Right ventricle myocardium inferior (tissue), 1 donor: Measurements from ENCODE around the gene SEMA6B. TPM values are rescaled to one million over a fixed set of nuclear protein-coding genes. Genes with fewer than 3 reads are reported as not detected.
"Not testable (repeated sequence)": the region's sequence is repeated elsewhere in the genome, so short reads cannot be mapped to it uniquely, and the experiment has no call there.

Experiments used
- ATAC-seq: fragments of 200-7000 bp; cut with Tn5 transposase; one replicate; pipeline ENCODE4 v1.9.1; 2020; ENCODE audit warnings: mild to moderate bottlenecking, moderate library complexity
- DNase-seq: peaks from one replicate; pipeline ENCODE4 v3.0.0; 2021; ENCODE audit errors: missing footprints
- intact Hi-C: fragments of 100-400 bp; cut with DNase I; formaldehyde crosslinking; loops from one replicate; pipeline ENCODE4 v1.11.0; 2022
- total RNA-seq: library from RNA; stranded (reverse); fragmentation: NEBNext Ultra II Directional; extraction: Animal tissue kit (Norgen Biotek cat#: 25700); gene quantifications from one replicate; pipeline ENCODE4 v1.2.1, GENCODE V29; 2021
- donor health status: DM: no; HTN: yes; CAD: no; lungs with severe emphysema.

Gene SEMA6B
- total RNA-seq, 1 donor from 2014 or later: 16.7 TPM

GRCh38 chr19:4576016-4576933 is 16.8 kb upstream of the SEMA6B start:
- intact Hi-C loops: loop anchor here (1.0 kb wide), 1 partner anchor 60 kb away; no protein-coding TSS in a partner anchor
- DNase-seq (peak; percentile 86), ATAC-seq (peak; percentile 40)

DNA sequence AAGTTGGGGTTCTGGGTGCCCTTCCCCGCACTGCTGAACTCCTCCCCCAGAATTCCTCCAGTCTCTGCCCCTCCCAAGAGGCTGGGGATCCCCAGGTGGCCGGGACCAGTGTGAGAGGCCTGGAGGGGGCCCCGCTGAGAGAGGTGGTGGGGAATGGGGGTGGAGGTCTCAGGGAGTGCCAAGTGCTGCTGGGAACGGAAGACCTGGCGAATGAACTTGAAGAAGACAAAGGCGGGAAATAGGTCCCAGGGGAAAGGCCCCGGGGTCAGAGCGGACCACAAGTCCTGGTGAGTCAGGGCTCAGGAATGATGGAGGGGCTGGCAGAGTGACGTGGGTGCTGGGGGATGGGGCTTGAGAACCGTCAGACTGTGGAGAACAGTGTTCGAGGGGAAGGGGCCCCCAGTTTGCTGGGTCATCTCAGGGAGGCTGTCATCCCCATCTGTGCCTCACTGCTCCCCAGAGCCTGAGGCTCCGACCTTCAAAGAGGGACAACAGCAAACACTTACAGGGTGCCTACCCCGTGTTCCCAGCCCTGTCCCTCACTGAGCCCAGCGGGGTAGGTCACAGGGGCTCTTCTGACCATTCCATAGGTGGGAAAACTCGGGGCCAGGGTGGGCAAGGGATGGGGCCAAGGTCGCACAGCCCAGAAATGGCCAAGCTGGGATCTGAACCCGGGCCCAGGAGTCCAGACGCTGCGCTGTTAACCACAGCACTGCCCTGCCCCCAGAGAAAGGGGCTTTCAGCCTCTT is 16.0 kb upstream of the SEMA6B start:
- intact Hi-C loops: loop anchor here (1.0 kb wide), 1 partner anchor 61 kb away; no protein-coding TSS in a partner anchor
- DNase-seq (peak; percentile 78), ATAC-seq (no peak)

DNA sequence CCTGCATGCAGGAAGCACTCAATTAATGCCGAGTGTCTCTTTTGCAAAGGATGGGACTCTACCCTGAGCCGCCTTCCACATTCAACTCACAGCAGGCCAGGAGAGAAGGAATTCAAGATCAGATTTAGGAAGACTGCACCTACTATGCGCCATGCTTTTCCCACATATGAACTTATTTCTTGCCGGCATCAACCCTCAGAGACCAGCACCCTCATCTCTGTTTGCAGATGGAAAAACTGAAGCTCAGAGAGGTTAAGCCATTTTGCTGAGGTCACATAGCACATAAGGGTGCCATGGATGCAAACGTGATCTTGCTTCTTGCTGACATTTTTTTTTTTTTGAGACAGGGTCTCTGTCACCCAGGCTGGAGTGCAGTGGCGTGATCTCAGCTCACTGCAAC is 14.2 kb upstream of the SEMA6B start:
- ATAC-seq (no peak), DNase-seq (no peak)
- intact Hi-C loops: no loop called here

- intact Hi-C loops: no loop called here
- ATAC-seq (no peak), DNase-seq (no peak)
These were observed 11.9 kb upstream of the SEMA6B start for GRCh38 chr19:4571305-4571917.

GRCh38 chr19:4570916-4571304 is 11.4 kb upstream of the SEMA6B start:
- intact Hi-C loops: no loop called here
- no peak for ATAC-seq
- DNase-seq: no peak

- ATAC-seq: no peak
- intact Hi-C loops: no loop called here
- DNase-seq: no peak
These were observed 10.9 kb upstream of the SEMA6B start for GRCh38 chr19:4570402-4570801.

- ATAC-seq (no peak), DNase-seq (no peak)
- intact Hi-C loops: no loop called here
These were observed 9.4 kb upstream of the SEMA6B start for GRCh38 chr19:4568886-4569285.

GRCh38 chr19:4567584-4568071 is 8.1 kb upstream of the SEMA6B start:
- intact Hi-C loops: no loop called here
- DNase-seq (peak; percentile 78), ATAC-seq (peak; percentile 36)

- ATAC-seq (no peak), DNase-seq (peak; percentile 21)
- intact Hi-C loops: no loop called here
These were observed 7.0 kb upstream of the SEMA6B start for GRCh38 chr19:4566402-4567051.

GRCh38 chr19:4563562-4563961 is 4.1 kb upstream of the SEMA6B start:
- intact Hi-C loops: not testable (repeated sequence)
- DNase-seq (peak; percentile 6), ATAC-seq (peak; percentile 42)

GRCh38 chr19:4562085-4562484 is 2.6 kb upstream of the SEMA6B start:
- ATAC-seq (peak; percentile 43), DNase-seq (peak; percentile 26)
- intact Hi-C loops: not testable (repeated sequence)

GRCh38 chr19:4557971-4558941 is 1.2 kb downstream of the SEMA6B start:
- peak; percentile 66 for DNase-seq
- intact Hi-C loops: no loop called here
- no peak for ATAC-seq

- peak; percentile 60 for DNase-seq
- ATAC-seq: no peak
- intact Hi-C loops: no loop called here
These were observed 2.1 kb downstream of the SEMA6B start for GRCh38 chr19:4557144-4557970.

DNA sequence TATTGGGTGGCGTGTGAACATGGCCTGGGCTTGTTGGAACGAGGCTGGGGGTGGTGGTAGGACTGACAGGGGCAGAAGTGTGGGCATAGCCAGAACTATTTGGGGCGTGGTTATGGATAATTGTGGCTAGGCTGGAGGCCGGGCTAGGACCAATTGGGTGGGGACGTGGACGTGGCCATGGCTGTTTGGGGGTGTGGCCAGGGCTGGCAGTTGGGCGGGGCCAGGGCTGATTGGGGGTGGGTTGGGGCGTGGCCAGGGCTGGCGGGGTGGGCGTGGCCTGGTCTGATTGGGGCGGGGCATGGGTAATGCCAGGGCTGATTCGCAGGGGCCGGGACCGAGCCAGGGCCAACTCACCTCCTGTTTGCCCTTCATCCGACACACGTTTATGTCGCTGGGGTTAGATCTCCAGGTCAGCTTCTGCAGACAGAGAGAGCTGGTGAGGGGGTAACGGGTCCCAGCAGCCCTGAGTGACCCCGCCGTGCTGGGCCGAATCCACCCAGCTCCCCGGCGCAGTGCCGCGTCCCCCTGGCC is 2.8 kb downstream of the SEMA6B start:
- intact Hi-C loops: no loop called here

GRCh38 chr19:4555657-4556561 is 3.6 kb downstream of the SEMA6B start:
- intact Hi-C loops: no loop called here
- peak; percentile 34 for DNase-seq
- ATAC-seq: no peak

More for the DNA sequence above, 2.8 kb downstream of the SEMA6B start:
- DNase-seq (peak; percentile 70), ATAC-seq (peak; percentile 32)

GRCh38 chr19:4554717-4555116 is 4.8 kb downstream of the SEMA6B start:
- ATAC-seq (no peak), DNase-seq (no peak)
- intact Hi-C loops: no loop called here
